Cardiac fibroblast (primary cell): ENCODE data around the gene FBRS.

Source experiments
- DNase-seq, 2 donors: peaks; one replicate each; pipeline versions ENCODE4 v3.0.0 to v3.0.0-alpha.2; 2010; ENCODE audit warnings: low read depth in 2 of 2
- H3K4me3 ChIP-seq, 2 donors: replicated peaks in 1 of 2; 1 replicate in 1 of 2; 2 replicates in 1 of 2; pipeline ENCODE4 v1.5.1; 2011; ENCODE audit warnings: low read depth in 2 of 2, low read length in 2 of 2, mild to moderate bottlenecking in 2 of 2, moderate library complexity in 1 of 2
- CTCF ChIP-seq: IDR thresholded peaks from one replicate; pipeline ENCODE4 v1.5.1; 2011; ENCODE audit warnings: low read depth, mild to moderate bottlenecking, low read length, inconsistent platforms

Gene FBRS

GRCh38 chr16:30657866-30658730 lies at the start of gene FBRS:
Gene FBRS, plus strand, starts transcription at chr16:30658431. Its CDS starts 1,088 bp downstream, at chr16:30659519.
- peak within 1 kb of the TSS; percentile 79 to 86 for H3K4me3 ChIP-seq
- peak; percentile 36 for TF ChIP-seq CTCF
- peak; percentile 100 for DNase-seq

- no peak for TF ChIP-seq CTCF
- DNase-seq, result peak; percentile 42 to 54
- H3K4me3 ChIP-seq, result peak overlapping the region; percentile 88 to 89
These were observed 49.0 kb upstream of the FBRS start for GRCh38 chr16:30609002-30609925.

GRCh38 chr16:30609926-30610839 lies 48.0 kb upstream of the FBRS start, which contains the start of gene ZNF689:
Gene ZNF689, minus strand, starts transcription at chr16:30610389. Its CDS starts 348 bp downstream, at chr16:30610041.
- peak within 1 kb of the TSS; percentile 88 to 89 for H3K4me3 ChIP-seq
- DNase-seq, result peak; percentile 98
- TF ChIP-seq CTCF, result no peak

- DNase-seq, result peak; percentile 43 to 50
- peak; percentile 63 for TF ChIP-seq CTCF
These were observed 42.7 kb upstream of the FBRS start for GRCh38 chr16:30615358-30616091.

GRCh38 chr16:30619202-30619601 lies 39.0 kb upstream of the FBRS start:
- H3K4me3 ChIP-seq, result no peak overlapping the region
- DNase-seq, result peak in 1 of 2 donors; percentile 34
- no peak for TF ChIP-seq CTCF

More at GRCh38 chr16:30615358-30616091, 42.7 kb upstream of the FBRS start:
- H3K4me3 ChIP-seq, result no peak overlapping the region
